ENCODE data around the gene STRN3.

- no peak for TF ChIP-seq POLR2A (IDR thresholded peaks at IDR 0.05)
- TF ChIP-seq CTCF (IDR thresholded peaks at IDR 0.05), result no peak
- no peak for TF ChIP-seq EP300 (IDR thresholded peaks at IDR 0.05)
- no peak for TF ChIP-seq POLR2AphosphoS5 (IDR thresholded peaks at IDR 0.05)
Observed at GRCh38 chr14:31000629-31001338, 25.4 kb downstream of the STRN3 start.
